SK-N-SH (cell line): ENCODE results near the gene TFCP2L1. TPM values are rescaled to one million over a fixed set of nuclear protein-coding genes. Genes with fewer than 3 reads are reported as not detected.

Experiments used
- CTCF ChIA-PET: fragments of 300-600, 350-600 bp; formaldehyde crosslinking; extraction: SDS; loops from one replicate; lab custom pipeline; 2021; lab: Yijun Ruan, JAX
- POLR2A ChIA-PET: fragments of 350-600 bp; sonication (Branson Sonifier 250); formaldehyde crosslinking; extraction: SDS; loops from one replicate; lab custom pipeline; 2020; ENCODE audit warnings: antibody characterized with exemption, inconsistent platforms; lab: Yijun Ruan, JAX
- DNase-seq: peaks from one replicate; pipeline ENCODE4 v3.0.0; 2012
- H2AFZ ChIP-seq: fragments of 200-600 bp; sonication (generic); 2 replicates; pipeline ENCODE4 v1.8.1; 2016; ENCODE audit warnings: antibody characterized with exemption, mild to moderate bottlenecking, low read depth
- H3F3A ChIP-seq: fragments of 200-600 bp; sonication (generic); replicated peaks from 2 replicates; pipeline ENCODE3; 2016; ENCODE audit warnings: antibody characterized with exemption, mild to moderate bottlenecking; ENCODE audit not compliant: insufficient read depth
- H3K27ac ChIP-seq, 2 experiments: fragments of 200-500 bp in 1 of 2; fragments of 200-600 bp in 1 of 2; sonication (Bioruptor generic) in 1 of 2; sonication (generic), shearing (Covaris generic) in 1 of 2; 2 replicates each; pipeline versions ENCODE4 v1.5.1 to v1.6.1; 2014 to 2016; ENCODE audit warnings: low read depth in 2 of 2, inconsistent platforms in 1 of 2, low read length in 1 of 2, mild to moderate bottlenecking in 1 of 2, mixed read lengths in 1 of 2
- H3K27me3 ChIP-seq: fragments of 200-600 bp; sonication (generic), shearing (Covaris generic); 2 replicates; pipeline ENCODE4 v1.6.1; 2016; ENCODE audit warnings: mixed run types; ENCODE audit not compliant: insufficient read depth
- H3K36me3 ChIP-seq, 2 experiments: fragments of 200-500 bp in 1 of 2; fragments of 200-600 bp in 1 of 2; sonication (Bioruptor generic) in 1 of 2; sonication (generic) in 1 of 2; replicated peaks in 1 of 2; 2 replicates each; pipeline versions ENCODE3 to v1.5.1; 2014 to 2016; ENCODE audit warnings: low read length in 1 of 2, mild to moderate bottlenecking in 1 of 2; ENCODE audit not compliant: insufficient read depth in 2 of 2, control insufficient read depth in 1 of 2
- H3K4me1 ChIP-seq, 2 experiments: fragments of 200-500 bp in 1 of 2; fragments of 200-600 bp in 1 of 2; sonication (Bioruptor generic) in 1 of 2; sonication (generic), shearing (Covaris generic) in 1 of 2; 2 replicates each; pipeline versions ENCODE4 v1.5.1 to v1.6.1; 2014 to 2016; ENCODE audit warnings: low read depth in 1 of 2, low read length in 1 of 2, mixed run types in 1 of 2; ENCODE audit not compliant: insufficient read depth in 2 of 2, control insufficient read depth in 1 of 2
- H3K4me2 ChIP-seq: fragments of 200-600 bp; sonication (generic), shearing (Covaris generic); 2 replicates; pipeline ENCODE4 v1.6.1; 2017; ENCODE audit warnings: mixed run types
- H3K4me3 ChIP-seq, 2 experiments: fragments of 200-500 bp in 1 of 2; fragments of 200-600 bp in 1 of 2; sonication (Bioruptor generic) in 1 of 2; sonication (generic), shearing (Covaris generic) in 1 of 2; 2 replicates each; pipeline versions ENCODE4 v1.5.1 to v1.8.1; 2014 to 2016; ENCODE audit warnings: low read depth in 2 of 2, inconsistent platforms in 1 of 2, low read length in 1 of 2, mild to moderate bottlenecking in 1 of 2, mixed read lengths in 1 of 2, moderate library complexity in 1 of 2
- H3K79me2 ChIP-seq: fragments of 200-600 bp; sonication (generic); 2 replicates; pipeline ENCODE4 v1.8.1; 2017; ENCODE audit warnings: mild to moderate bottlenecking; ENCODE audit not compliant: insufficient read depth
- H3K9ac ChIP-seq: fragments of 200-600 bp; sonication (generic); 2 replicates; pipeline ENCODE4 v1.6.1; 2017; ENCODE audit warnings: mixed run types
- H3K9me2 ChIP-seq: fragments of 200-600 bp; sonication (generic); 2 replicates; pipeline ENCODE4 v1.6.1; 2017; ENCODE audit warnings: mixed run types
- H3K9me3 ChIP-seq: fragments of 200-600 bp; sonication (generic); 2 replicates; pipeline ENCODE4 v1.6.1; 2017; ENCODE audit warnings: mixed run types, mild to moderate bottlenecking, moderate library complexity
- H4K20me1 ChIP-seq: fragments of 200-600 bp; sonication (generic); 2 replicates; pipeline ENCODE4 v1.6.1; 2017; ENCODE audit warnings: mild to moderate bottlenecking, mixed run types; ENCODE audit not compliant: insufficient read depth
- CTCF ChIP-seq: fragments of 200-600 bp; sonication (generic); IDR thresholded peaks from 2 replicates; pipeline ENCODE4 v1.6.1; 2017; ENCODE audit warnings: antibody characterized with exemption, mild to moderate bottlenecking, moderate library complexity
- ELF1 ChIP-seq: IDR thresholded peaks from 2 replicates; pipeline ENCODE4 v1.4.0; 2012
- EP300 ChIP-seq, 2 experiments: IDR thresholded peaks; 2 replicates each; pipeline versions ENCODE4 v1.4.0 to v1.6.1; 2012; ENCODE audit warnings: borderline replicate concordance in 1 of 2, low read depth in 1 of 2, low read length in 1 of 2
- EZH2phosphoT487 ChIP-seq: fragments of 200-600 bp; sonication (generic); IDR thresholded peaks from 2 replicates; pipeline ENCODE4 v1.6.1; 2017; ENCODE audit warnings: low read depth, mixed run types, mild to moderate bottlenecking, antibody characterized with exemption, moderate library complexity, borderline replicate concordance
- FOSL2 ChIP-seq: IDR thresholded peaks from 2 replicates; pipeline ENCODE4 v1.4.0; 2012; ENCODE audit warnings: low read depth, mild to moderate bottlenecking, moderate library complexity, borderline replicate concordance
- FOXM1 ChIP-seq: IDR thresholded peaks from 2 replicates; pipeline ENCODE4 v1.4.0; 2012; ENCODE audit warnings: low read depth, mild to moderate bottlenecking
- GATA2 ChIP-seq: sonication (generic); formaldehyde crosslinking; IDR thresholded peaks from 2 replicates; pipeline ENCODE4 v1.5.0; 2020; ENCODE audit warnings: mild to moderate bottlenecking, missing genetic modification reagents
- JUND ChIP-seq: IDR thresholded peaks from 2 replicates; pipeline ENCODE4 v1.4.0; 2012
- MEF2A ChIP-seq: IDR thresholded peaks from 2 replicates; pipeline ENCODE4 v1.4.0; 2012; ENCODE audit warnings: low read depth, borderline replicate concordance
- MXI1 ChIP-seq: IDR thresholded peaks from 2 replicates; pipeline ENCODE4 v1.6.1; 2012; ENCODE audit warnings: mild to moderate bottlenecking, low read depth, low read length, improper control_type of control experiment
- RAD21 ChIP-seq: IDR thresholded peaks from 2 replicates; pipeline ENCODE4 v1.6.1; 2012; ENCODE audit warnings: mild to moderate bottlenecking, low read length
- RCOR1 ChIP-seq: fragments of 150-350 bp; IDR thresholded peaks from 2 replicates; pipeline ENCODE4 v1.6.1; 2017; ENCODE audit warnings: antibody characterized with exemption, low read length
- RXRA ChIP-seq: IDR thresholded peaks from 2 replicates; pipeline ENCODE4 v1.4.0; 2012; ENCODE audit warnings: low read depth, mild to moderate bottlenecking, borderline replicate concordance
- SIN3A ChIP-seq: IDR thresholded peaks from 2 replicates; pipeline ENCODE4 v1.6.1; 2012; ENCODE audit warnings: low read depth, mild to moderate bottlenecking, low read length, moderate library complexity, borderline replicate concordance
- TCF12 ChIP-seq: IDR thresholded peaks from 2 replicates; pipeline ENCODE4 v1.4.0; 2012
- TEAD4 ChIP-seq: IDR thresholded peaks from 2 replicates; pipeline ENCODE4 v1.4.0; 2012; ENCODE audit warnings: mild to moderate bottlenecking, borderline replicate concordance; ENCODE audit not compliant: insufficient read depth
- USF2 ChIP-seq: fragments of 150-350 bp; IDR thresholded peaks from 2 replicates; pipeline ENCODE4 v1.6.1; 2017; ENCODE audit warnings: antibody characterized with exemption, low read length, low read depth, borderline replicate concordance
- YY1 ChIP-seq: IDR thresholded peaks from 2 replicates; pipeline ENCODE4 v1.4.0; 2012; ENCODE audit warnings: low read depth, mild to moderate bottlenecking
- ZBTB33 ChIP-seq: IDR thresholded peaks from 2 replicates; pipeline ENCODE4 v1.4.0; 2012; ENCODE audit warnings: low read depth, borderline replicate concordance
- WGBS: methylation state at CpG from one replicate; pipeline ENCODE4 v1.1.6; 2017; ENCODE audit warnings: low lambda C conversion rate; 5-methylcytosine and 5-hydroxymethylcytosine counted together
- polyA plus RNA-seq, 3 experiments: library from polyadenylated mRNA; depleted of rRNA; stranded (reverse); fragments of >200 nt; gene quantifications; 2 replicates each; pipeline ENCODE4 v1.2.3, GENCODE V29; 2012
- TF ChIP-seq, protein P1 (sequence below): IDR thresholded peaks from 2 replicates; pipeline ENCODE4; 2012
- TF ChIP-seq, protein P2 (sequence below): IDR thresholded peaks from 2 replicates; pipeline ENCODE4 v1.4.0; 2012; ENCODE audit warnings: low read depth
- TF ChIP-seq, protein P3 (sequence below): IDR thresholded peaks from 2 replicates; pipeline ENCODE4 v1.4.0; 2012; ENCODE audit warnings: low read depth, borderline replicate concordance

Gene TFCP2L1
- polyA plus RNA-seq, 1 of the 3 experiments (the other 2 are of a cell fraction): not detected

GRCh38 chr2:121173806-121174205, 111.2 kb downstream of the TFCP2L1 start:
- ChIA-PET CTCF (interaction anchor here (1.0 kb wide), 1 partner anchor 182 kb away, joined by 3 read pairs; no protein-coding TSS in a partner anchor), POLR2A (no interaction called here)
- H3K9me2 ChIP-seq: no peaks in the 10 kb centered on the region
- no peak overlapping the region for H3K4me3 ChIP-seq
- H3K79me2 ChIP-seq: no peaks in the 10 kb centered on the region
- TF ChIP-seq, protein P1, sequence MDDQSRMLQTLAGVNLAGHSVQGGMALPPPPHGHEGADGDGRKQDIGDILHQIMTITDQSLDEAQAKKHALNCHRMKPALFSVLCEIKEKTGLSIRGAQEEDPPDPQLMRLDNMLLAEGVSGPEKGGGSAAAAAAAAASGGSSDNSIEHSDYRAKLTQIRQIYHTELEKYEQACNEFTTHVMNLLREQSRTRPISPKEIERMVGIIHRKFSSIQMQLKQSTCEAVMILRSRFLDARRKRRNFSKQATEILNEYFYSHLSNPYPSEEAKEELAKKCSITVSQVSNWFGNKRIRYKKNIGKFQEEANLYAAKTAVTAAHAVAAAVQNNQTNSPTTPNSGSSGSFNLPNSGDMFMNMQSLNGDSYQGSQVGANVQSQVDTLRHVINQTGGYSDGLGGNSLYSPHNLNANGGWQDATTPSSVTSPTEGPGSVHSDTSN: no peak
- TF ChIP-seq ELF1 (no peak), FOSL2 (no peak), GATA2 (CRISPR knock-in tag) (no peak), TEAD4 (no peak), FOXM1 (no peak), EP300 (IDR thresholded peaks at IDR 0.05; ENCODE audit: borderline replicate concordance in 1 of 2, low read depth in 1 of 2, low read length in 1 of 2) (no peak), YY1 (no peak), JUND (no peak), TCF12 (no peak), MEF2A (no peak), RCOR1 (no peak), RXRA (no peak), ZBTB33 (no peak), MXI1 (no peak), RAD21 (no peak)
- DNase-seq: no peak
- H3K36me3 ChIP-seq: no peaks in the 10 kb centered on the region
- no peaks in the 10 kb centered on the region for H4K20me1 ChIP-seq
- no peak overlapping the region for H3K9ac ChIP-seq
- H3K27ac ChIP-seq: no peak overlapping the region
- no peak overlapping the region for H2AFZ ChIP-seq
- H3K4me1 ChIP-seq: peaks cover 0 to 15% of the 10 kb centered on the region in 2 experiments; a peak in 1 of 4 replicates
- H3K4me2 ChIP-seq: no peak overlapping the region
- H3K27me3 ChIP-seq: no peaks in the 10 kb centered on the region; the same call in 1 of the 2 replicates
- H3F3A ChIP-seq: no peaks in the 10 kb centered on the region
- H3K9me3 ChIP-seq: no peaks in the 10 kb centered on the region
- WGBS: 54% methylated on average over 10 of the region's 10 CpGs

GRCh38 chr2:121173112-121173511, 111.9 kb downstream of the TFCP2L1 start:
- Histone ChIP-seq H3F3A (no peaks in the 10 kb centered on the region), H2AFZ (no peak overlapping the region), H3K9me2 (no peaks in the 10 kb centered on the region), H3K9me3 (no peaks in the 10 kb centered on the region), H3K4me3 (no peak overlapping the region), H4K20me1 (no peaks in the 10 kb centered on the region), H3K36me3 (no peaks in the 10 kb centered on the region), H3K4me2 (no peak overlapping the region), H3K4me1 (peaks cover 0 to 15% of the 10 kb centered on the region in 2 experiments; a peak in 1 of 4 replicates), H3K27ac (no peak overlapping the region), H3K79me2 (no peaks in the 10 kb centered on the region), H3K27me3 (no peaks in the 10 kb centered on the region), H3K9ac (no peak overlapping the region)
- ChIA-PET POLR2A (no interaction called here), CTCF (interaction anchor here (1.3 kb wide), 1 partner anchor 73 kb away, joined by 3 read pairs; no protein-coding TSS in a partner anchor)
- WGBS: 38% methylated on average over 4 of the region's 4 CpGs
- DNase-seq: no peak
- TF ChIP-seq GATA2 (CRISPR knock-in tag): no peak
- TF ChIP-seq, protein P2, sequence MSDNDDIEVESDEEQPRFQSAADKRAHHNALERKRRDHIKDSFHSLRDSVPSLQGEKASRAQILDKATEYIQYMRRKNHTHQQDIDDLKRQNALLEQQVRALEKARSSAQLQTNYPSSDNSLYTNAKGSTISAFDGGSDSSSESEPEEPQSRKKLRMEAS: no peak
- TF ChIP-seq, protein P3, sequence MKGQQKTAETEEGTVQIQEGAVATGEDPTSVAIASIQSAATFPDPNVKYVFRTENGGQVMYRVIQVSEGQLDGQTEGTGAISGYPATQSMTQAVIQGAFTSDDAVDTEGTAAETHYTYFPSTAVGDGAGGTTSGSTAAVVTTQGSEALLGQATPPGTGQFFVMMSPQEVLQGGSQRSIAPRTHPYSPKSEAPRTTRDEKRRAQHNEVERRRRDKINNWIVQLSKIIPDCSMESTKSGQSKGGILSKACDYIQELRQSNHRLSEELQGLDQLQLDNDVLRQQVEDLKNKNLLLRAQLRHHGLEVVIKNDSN: no peak
- TF ChIP-seq TEAD4: no peak
- no peak for TF ChIP-seq ELF1
- TF ChIP-seq TCF12: no peak
- TF ChIP-seq EZH2phosphoT487: no peak
- no peak for TF ChIP-seq FOSL2
- no peak for TF ChIP-seq CTCF
- TF ChIP-seq USF2: no peak
- no peak for TF ChIP-seq SIN3A
- no peak for TF ChIP-seq RAD21
